ENCODE measurements around the gene GALE. TPM values are rescaled to one million over a fixed set of nuclear protein-coding genes. Genes with fewer than 3 reads are reported as not detected.
"Not testable (repeated sequence)": the region's sequence is repeated elsewhere in the genome, so short reads cannot be mapped to it uniquely, and the experiment has no call there.

Gene GALE
- total RNA-seq, 1 donor = 12.4 TPM

DNA sequence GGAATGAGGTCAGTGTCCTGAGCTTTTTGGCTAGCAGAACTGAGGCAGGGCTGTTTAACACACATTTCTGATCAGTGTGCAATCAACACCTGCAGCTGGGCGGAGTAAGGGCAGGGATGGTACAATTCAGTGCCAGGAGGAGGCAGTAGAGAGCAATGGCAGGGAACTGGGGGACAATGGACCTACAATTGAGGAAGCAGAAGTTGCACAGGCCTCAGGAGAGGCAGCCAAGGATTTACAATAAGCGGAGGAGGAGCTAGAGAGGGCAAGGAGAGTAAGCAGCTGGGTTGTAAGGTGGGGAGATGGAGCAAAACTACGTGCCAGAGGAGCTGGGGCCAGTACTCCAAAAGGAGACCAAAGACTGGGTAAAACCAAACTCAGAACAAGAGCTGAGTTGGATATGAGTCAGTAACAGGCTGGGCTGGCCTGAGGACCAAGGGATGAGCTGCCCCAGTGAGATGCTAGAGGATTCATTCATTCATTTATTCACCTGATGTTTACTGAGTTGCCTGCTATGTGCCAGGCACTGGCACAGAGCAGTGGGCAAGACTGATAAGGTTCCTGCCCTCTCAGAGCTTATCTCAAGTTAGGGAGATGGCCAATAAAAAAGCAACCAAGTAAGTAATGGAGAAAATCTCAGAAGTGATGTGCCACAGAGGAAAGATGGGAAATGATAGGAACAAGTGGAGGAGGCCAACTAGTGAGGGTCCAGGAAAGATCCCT lies 10.4 kb upstream of the GALE start:
- DNase-seq (ENCODE audit: low read depth in 2 of 3, low spot score in 2 of 3) = peak in 2 of 3 donors; percentile 88 to 94

GRCh38 chr1:23809751-23810171 lies 9.2 kb upstream of the GALE start:
- DNase-seq (ENCODE audit: low read depth in 2 of 3, low spot score in 2 of 3) = peak; percentile 47 to 94 (median 88)

GRCh38 chr1:23807453-23807852 lies 6.9 kb upstream of the GALE start:
- DNase-seq (ENCODE audit: low read depth in 2 of 3, low spot score in 2 of 3) = peak in 1 of 3 donors; percentile 71

- DNase-seq (ENCODE audit: low read depth in 2 of 3, low spot score in 2 of 3) = no peak
Observed at GRCh38 chr1:23806280-23806679, 5.7 kb upstream of the GALE start.

DNA sequence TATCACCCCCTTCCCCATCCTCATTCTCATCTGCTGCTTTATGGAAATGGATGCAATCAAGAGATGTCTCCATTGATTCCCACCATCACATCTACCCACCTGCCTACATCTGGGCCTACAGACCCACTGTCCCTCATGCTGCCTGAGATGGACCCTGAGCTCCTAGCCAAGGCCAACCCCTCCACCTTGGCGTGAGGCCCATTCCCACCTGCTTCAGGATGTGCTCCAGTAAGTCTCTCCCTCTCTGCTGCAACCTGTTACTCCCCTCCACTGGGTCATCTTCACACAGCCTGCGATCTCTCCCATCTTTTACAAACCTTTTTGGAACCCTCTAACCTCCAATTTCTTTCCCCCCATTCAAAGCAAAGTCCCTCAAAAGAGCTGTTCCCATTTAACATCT lies 4.5 kb upstream of the GALE start:
- no peak for DNase-seq (ENCODE audit: low read depth in 2 of 3, low spot score in 2 of 3)

DNA sequence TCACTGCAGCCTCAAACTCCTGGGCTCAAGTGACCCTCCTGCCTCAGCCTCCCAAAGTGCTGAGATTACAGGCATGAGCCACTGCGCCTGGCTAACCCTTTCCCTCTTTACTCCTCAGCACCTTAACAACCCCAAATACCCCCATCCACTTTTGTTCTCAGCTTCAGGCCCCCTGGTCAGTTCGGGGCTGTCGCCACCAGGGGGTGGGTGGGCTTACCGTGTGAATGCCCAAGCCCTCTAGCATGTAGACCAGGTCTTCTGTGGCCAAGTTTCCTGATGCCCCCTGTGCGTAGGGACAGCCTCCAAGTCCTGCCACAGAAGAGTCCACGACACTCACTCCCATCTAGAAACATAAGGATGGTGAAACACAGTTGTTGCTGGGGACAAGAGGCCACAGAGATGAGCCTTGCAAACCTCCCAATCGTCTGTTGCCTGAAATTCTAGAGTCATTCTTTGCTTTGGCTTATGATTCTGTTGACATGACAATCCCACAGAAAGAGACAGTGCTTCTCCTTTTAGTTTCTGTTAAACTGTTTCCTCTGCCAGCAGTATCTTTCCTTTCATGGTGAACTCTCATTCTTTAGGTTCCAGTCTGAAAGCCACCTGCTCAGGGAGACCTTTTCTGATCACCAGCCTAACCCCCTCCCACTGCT lies 3.8 kb upstream of the GALE start:
- peak in 1 of 3 donors; percentile 29 for DNase-seq (ENCODE audit: low read depth in 2 of 3, low spot score in 2 of 3)

- no peak for DNase-seq (ENCODE audit: low read depth in 2 of 3, low spot score in 2 of 3)
Observed at GRCh38 chr1:23803674-23804073, 3.1 kb upstream of the GALE start.

- DNase-seq (ENCODE audit: low read depth in 2 of 3, low spot score in 2 of 3) = not testable (repeated sequence)
Observed at GRCh38 chr1:23802809-23803342, 2.3 kb upstream of the GALE start.

- no peak for DNase-seq (ENCODE audit: low read depth in 2 of 3, low spot score in 2 of 3)
Observed at GRCh38 chr1:23801876-23802275, 1.3 kb upstream of the GALE start.

DNA sequence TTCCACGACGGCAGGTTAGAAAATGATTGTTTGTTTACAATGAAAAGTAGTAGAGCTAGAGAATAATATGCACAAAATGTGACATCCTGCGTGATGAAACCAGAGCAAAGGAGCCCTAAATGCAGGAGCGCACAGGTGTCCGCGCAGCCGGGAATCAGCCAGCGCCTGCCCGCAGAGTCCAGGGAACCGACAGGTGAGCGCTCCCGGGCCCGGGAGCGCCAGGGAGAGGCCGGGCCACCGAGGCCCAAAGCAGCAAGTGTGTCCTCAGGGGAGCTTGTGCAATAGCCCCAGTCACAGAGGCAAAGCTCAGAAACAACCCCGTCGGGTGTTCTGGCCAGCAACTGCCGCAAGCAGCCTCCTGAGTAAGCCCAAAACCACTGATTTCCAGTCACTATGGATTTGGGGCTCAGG lies 789 bp upstream of the GALE start:
- no peak for DNase-seq (ENCODE audit: low read depth in 2 of 3, low spot score in 2 of 3)

- no peak for DNase-seq (ENCODE audit: low read depth in 2 of 3, low spot score in 2 of 3)
Observed at GRCh38 chr1:23799570-23800399, 769 bp downstream of the GALE start.

DNA sequence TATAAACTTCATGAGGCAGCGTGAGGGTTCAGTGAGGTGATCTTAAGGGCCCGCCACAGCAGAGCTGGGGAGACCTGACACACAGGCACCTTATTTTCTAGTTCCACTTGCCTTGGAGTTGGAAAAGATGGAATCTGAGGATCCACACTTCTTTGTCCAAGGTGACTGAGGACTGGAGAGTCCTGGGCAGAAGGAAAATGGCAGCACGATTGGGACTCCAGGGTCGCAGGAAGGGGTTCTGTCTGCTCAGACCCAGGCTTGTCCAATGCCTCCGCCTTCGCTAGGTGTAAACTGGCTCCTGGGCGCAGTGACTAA lies 1.3 kb downstream of the GALE start:
- no peak for DNase-seq (ENCODE audit: low read depth in 2 of 3, low spot score in 2 of 3)

DNA sequence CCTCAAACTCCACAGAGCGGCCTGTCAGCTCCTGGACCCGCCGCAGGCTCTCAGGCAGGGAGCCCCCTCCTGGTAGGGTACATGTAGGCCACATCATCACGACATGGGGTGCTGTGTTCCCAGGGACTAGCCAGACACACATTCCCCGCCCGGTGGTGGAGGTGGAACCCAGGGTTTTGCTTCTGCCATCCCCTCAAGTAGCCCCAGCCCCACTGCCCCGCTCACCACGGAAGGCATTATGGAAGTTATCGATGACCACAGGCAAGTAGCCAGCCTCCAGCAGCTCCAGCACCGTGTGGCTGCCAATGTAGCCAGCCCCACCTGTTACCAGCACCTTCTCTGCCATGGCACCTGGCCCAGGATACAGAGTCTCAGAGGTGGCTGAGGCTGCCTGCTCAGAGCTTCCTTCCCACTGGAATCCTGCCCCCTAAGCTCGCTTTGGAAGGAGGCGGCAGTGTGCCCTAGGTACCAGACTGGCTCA lies 1.9 kb downstream of the GALE start:
- DNase-seq (ENCODE audit: low read depth in 2 of 3, low spot score in 2 of 3) = no peak

DNA sequence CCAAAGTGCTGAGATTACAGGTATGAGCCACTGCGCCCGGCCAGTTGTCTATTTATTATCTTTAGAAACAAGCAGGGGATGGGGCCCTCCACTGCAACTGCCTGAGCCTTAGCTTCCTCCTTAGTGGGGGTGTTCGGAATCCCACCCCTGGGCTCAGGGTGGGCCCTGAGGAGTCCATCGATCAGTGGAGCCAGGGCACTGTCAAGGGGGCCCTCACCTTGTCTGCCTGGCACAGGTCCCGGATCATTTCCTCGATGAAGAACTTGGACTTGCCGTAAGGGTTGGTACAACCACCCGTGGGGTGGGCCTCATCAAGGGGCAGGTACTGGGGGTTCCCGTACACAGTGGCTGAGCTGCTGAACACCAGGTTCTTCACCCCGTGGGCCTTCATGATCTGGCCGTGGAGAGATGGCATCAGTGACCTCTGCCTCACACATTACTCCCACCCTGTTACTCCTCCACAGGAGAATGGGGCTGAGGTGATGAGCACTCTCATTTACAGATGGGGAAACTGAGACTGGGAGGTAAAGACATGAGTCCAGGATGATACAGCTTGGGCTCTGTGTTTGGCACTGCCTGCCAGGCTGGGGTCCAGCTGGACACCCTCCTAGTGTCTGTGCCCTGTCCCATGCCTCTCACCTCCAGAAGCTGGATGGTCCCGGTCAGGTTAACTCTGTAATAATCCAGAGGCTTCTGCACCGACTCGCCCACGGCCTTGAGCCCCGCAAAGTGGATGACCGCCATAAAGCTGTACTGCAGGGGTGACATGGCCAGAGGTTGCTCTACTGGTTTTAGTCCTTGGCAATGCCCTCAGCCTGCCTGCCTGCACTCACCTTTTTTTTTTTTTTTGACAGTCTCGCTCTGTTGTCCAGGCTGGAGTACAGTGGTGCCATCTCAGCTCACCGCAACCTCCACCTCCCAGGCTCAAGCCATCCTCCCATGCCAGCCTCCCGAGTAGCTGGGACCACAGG lies 2.8 kb downstream of the GALE start:
- DNase-seq (ENCODE audit: low read depth in 2 of 3, low spot score in 2 of 3) = no peak

GRCh38 chr1:23796466-23797271 lies 3.9 kb downstream of the GALE start:
- DNase-seq (ENCODE audit: low read depth in 2 of 3, low spot score in 2 of 3) = no peak

- DNase-seq (ENCODE audit: low read depth in 2 of 3, low spot score in 2 of 3) = no peak
Observed at GRCh38 chr1:23795676-23796465, 4.7 kb downstream of the GALE start.

- DNase-seq (ENCODE audit: low read depth in 2 of 3, low spot score in 2 of 3) = not testable (repeated sequence)
Observed at GRCh38 chr1:23794732-23795182, 5.8 kb downstream of the GALE start.

All from hematopoietic multipotent progenitor cell (in vitro differentiated cells).